Anterior cingulate cortex (tissue), 58 donors: ENCODE measurements around the gene TMPRSS12.
"Not testable (repeated sequence)": the region's sequence is repeated elsewhere in the genome, so short reads cannot be mapped to it uniquely, and the experiment has no call there.

Experiments
- DNase-seq, 58 donors: peaks; one replicate each; lab custom pipeline; 2025; lab: John Stamatoyannopoulos, UW

TMPRSS12 gene

DNA sequence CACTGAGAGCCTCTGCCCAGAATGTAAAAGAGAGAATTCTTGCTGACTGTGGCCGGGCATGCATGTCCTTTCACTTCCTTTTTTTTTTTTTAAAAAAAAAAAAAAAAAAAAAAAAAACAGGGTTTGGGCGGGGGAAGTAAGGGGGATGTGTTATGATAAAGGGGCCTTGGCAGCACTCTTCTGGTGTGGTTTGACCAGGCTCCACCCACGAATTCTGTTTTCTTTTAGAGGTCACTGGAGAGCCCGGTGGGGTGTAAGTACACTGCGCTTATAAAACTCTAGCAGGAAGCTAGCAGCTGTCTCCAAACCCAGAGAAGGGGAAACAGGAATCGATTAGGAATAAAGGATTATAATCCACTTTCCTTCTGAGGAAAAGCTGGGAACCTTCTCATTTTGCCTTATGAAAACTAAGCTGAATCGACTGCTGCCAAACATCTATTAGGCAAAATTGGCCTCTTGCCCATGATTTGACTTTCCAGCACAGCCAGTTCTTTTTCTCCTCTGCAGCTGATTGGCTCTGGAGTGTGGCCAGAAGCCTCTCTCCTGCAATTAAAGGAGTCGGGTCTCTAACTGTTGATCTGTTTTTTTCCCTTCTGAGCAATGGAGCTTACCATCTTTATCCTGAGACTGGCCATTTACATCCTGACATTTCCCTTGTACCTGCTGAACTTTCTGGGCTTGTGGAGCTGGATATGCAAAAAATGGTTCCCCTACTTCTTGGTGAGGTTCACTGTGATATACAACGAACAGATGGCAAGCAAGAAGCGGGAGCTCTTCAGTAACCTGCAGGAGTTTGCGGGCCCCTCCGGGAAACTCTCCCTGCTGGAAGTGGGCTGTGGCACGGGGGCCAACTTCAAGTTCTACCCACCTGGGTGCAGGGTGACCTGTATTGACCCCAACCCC, 82.0 kb downstream of the TMPRSS12 start:
- peak in 56 of 58 donors; percentile 32 to 94 (median 75) for DNase-seq

- peak in 1 of 58 donors; percentile 49 for DNase-seq
Observed at GRCh38 chr12:50925342-50925651, 82.6 kb downstream of the TMPRSS12 start.

- no peak for DNase-seq
Observed at GRCh38 chr12:50925920-50926319, 83.2 kb downstream of the TMPRSS12 start.

DNA sequence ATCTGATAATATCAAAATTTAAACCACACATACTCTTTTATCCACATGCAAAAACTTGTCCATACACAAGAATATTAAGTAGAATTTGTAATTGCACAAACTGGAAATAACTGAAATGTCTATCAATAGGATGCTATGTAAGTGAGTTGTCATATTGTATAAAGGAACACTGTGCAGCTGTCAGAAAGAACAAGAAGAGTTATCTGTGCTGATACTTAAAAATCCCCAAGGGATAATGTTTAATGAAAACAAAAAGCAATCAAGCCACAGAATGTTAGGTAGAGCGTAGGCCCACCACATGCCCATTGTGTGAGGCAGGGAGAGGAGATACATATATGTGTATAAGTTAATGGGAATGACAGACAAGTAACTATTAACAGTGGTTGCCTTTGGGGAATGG, 83.7 kb downstream of the TMPRSS12 start:
- DNase-seq: no peak

DNA sequence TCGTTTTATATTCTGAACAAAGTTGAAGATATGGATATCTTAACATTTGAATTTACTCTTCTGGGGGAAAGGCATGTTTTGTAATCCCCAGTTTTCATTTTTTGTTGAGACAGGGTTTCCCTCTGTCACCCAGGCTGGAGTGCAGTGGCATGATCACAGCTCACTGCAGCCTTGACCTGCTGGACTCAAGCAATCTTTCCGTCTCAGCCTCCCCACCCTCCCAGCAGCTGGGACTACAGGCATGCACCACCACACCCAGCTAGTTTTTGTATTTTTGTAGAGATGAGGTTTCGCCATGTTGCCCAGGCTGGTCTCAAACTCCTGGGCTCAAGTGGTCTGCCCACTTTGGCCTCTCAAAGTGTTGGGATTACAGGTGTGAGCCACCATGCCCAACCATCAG, 84.2 kb downstream of the TMPRSS12 start:
- DNase-seq: not testable (repeated sequence)

DNA sequence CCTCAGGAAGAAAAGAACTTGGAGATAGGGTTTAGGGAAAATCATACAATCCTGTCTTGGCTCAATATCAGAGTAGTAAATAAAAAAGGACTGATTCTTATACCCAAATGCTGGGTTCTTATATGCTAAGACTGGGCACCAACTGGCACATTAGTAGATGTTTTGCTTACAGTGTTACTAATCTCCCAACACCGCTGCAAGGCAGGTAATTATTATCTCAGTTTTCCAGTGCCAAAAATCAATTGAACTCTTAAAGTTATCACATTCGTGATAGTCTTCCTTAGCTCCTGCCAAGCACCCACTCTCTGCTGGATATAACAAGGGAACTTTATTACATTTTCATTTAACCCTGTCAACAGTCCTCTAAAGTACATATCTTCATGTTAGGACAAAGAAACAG, 84.6 kb downstream of the TMPRSS12 start:
- DNase-seq: no peak

GRCh38 chr12:50927766-50928224, 85.1 kb downstream of the TMPRSS12 start:
- no peak for DNase-seq

DNA sequence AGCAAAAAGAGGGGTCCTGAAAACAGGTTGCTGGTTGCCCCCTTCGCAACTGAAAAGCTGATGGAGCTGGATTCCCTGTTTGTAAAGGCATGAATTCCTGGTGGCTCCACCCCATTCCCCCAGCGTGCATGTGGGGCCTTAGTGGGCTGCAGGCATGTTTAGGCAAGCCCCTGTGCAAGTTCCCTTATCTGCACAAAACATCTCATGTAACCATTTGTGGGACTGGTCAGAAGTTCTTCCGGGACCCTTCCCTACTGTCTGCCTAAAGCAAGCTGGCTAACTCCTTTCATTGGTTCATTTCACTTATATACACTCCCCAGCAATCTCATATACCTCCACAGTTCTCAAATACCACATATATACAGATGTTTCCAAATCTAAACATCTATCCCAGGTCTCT, 85.7 kb downstream of the TMPRSS12 start:
- DNase-seq: no peak

DNA sequence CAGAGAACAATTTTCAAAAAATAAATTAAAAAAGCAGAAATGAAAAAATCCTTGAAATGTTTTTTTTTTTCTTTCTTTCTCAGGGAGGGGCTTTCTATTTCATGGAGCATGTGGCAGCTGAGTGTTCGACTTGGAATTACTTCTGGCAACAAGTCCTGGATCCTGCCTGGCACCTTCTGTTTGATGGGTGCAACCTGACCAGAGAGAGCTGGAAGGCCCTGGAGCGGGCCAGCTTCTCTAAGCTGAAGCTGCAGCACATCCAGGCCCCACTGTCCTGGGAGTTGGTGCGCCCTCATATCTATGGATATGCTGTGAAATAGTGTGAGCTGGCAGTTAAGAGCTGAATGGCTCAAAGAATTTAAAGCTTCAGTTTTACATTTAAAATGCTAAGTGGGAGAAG, 87.1 kb downstream of the TMPRSS12 start:
- DNase-seq: no peak

DNA sequence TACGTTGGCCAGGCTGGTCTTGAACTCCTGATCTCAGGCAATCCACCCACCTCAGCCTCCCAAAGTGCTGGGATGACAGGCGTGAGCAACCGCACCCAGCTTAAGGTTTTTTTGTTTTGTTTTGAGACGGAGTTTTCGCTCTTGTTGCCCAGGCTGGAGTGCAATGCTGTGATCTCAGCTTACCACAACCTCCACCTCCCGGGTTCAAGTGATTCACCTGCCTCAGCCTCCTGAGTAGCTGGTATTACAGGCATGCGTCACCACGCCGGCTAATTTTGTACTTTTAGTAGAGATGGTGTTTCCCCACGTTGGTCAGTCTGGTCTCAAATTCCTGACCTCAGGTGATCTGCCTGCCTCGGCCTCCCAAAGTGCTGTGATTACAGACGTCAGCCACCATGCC, 87.8 kb downstream of the TMPRSS12 start:
- DNase-seq: not testable (repeated sequence)

GRCh38 chr12:50932787-50933280, 90.1 kb downstream of the TMPRSS12 start:
- no peak for DNase-seq

DNA sequence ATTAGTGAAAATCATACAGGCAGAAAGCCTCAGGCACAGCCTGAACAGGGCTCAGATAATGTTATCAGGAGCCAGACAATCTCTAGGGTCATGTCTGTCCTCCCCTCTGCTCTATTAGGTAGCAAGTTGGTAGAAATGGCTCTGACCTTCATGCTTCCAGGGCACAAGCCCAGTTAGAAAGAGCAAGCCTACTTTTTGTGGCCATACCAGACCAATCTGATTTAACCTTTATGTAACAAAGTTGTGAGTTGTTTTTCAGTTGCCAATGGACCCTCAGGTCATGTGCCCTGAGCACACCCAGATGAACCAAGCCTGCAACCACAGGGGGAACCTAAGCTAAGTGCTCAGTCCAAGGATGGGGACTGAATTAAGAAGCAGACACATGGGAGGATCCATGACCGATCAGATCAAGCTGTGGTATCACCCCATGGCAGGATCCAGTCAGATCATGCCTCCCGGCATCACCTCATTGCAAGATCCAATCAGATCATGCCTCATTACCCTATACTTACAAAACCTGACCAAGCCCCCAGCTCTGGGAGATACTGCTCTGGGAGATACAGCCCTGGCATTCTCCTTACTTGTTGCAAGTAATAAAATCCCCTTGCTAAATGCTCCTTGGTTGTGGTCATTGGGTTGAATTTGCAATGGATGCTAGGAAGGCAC, 90.9 kb downstream of the TMPRSS12 start:
- DNase-seq: no peak

DNA sequence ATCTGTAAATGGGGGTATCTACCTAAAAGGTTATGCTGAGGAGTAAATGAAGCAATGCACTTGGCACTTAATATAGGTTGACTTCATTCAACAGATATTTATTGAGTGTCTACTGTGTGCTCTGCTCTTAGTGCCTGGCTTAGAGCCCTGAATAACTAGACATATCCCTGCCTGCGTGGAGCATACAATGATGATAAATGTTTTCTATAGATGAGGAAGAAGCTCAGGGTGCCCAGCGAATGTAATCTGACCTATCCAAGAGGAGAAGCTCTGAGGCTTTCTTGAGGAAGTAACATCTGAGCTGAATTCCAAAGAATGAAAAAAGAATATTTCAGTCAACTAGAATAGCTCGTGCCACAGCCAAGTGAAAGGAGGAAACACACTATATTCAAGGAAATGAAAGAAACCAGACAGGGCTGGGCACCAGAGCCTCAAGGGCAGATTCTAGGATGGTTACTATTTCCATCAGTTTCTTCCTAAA, 91.7 kb downstream of the TMPRSS12 start:
- peak in 1 of 58 donors; percentile 24 for DNase-seq

DNA sequence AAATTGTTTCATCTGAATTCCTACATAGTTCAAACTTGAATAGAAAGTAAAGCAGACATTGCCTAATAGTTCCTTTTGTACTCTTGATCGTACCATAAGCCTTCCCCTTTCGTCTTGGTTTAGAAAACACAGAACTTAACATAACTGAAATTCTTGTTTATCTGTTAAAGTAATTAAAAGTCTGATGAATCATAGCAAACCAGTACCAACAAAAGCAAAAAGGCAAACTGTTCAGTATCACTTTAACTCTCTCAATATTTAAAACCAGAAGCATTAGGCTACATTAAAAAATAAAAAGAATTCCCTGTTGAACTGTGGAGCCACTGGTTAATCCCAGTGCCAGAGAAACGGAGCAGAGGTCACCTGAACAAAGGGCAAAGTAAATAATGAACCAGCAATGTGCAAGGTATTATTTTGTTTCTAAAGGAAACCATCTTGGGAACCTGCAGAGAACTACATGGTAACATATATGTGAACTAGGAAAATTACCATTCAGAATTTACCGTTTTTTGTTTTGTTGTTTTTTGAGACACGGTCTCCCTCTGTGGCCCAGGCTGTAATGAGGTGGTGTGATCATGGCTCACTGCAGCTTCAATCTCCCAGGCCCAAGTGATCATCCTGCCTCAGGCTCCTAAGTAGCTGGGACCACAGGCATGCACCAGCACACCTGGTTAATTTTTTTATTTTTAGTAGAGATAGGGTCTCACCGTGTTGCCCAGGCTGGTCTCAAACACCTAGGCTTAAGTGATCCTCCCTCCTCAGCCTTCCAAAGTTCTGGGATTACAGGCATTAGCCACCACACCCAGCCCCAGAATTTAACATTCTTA, 92.5 kb downstream of the TMPRSS12 start:
- DNase-seq: no peak

GRCh38 chr12:50936821-50937530, 94.2 kb downstream of the TMPRSS12 start:
- DNase-seq: no peak
